Activated naive CD4-positive, alpha-beta T cell treated with anti-CD3 and anti-CD28 coated beads, Interleukin-2, amount 50 U/mL, for 72 hours (primary cell): ENCODE results near the gene MACO1. TPM values are rescaled to one million over a fixed set of nuclear protein-coding genes. Genes with fewer than 3 reads are reported as not detected.
"Not testable (repeated sequence)": the region's sequence is repeated elsewhere in the genome, so short reads cannot be mapped to it uniquely, and the experiment has no call there.

Experiments used
- ATAC-seq, 2 donors: fragments of 150-1000 bp; cut with Tn5 transposase; 2 replicates each; pipeline ENCODE4 v1.10.0; 2021; ENCODE audit warnings: mild to moderate bottlenecking in 2 of 2, moderate library complexity in 2 of 2
- DNase-seq, 2 donors: peaks; one replicate each; pipeline ENCODE4 v3.0.0; 2021 to 2022; ENCODE audit warnings: low spot score in 2 of 2
- H3K27ac Mint-ChIP-seq, 2 donors: one replicate each; pipeline ENCODE4 v1.8.0; 2022; ENCODE audit warnings: mild to moderate bottlenecking in 2 of 2, mixed read lengths in 2 of 2
- H3K36me3 Mint-ChIP-seq, 2 donors: one replicate each; pipeline ENCODE4 v1.8.0; 2022; ENCODE audit warnings: mixed read lengths in 2 of 2
- H3K9me3 Mint-ChIP-seq, 2 donors: one replicate each; pipeline ENCODE4 v1.8.0; 2022; ENCODE audit warnings: mixed read lengths in 2 of 2
- total RNA-seq, 2 donors: library from RNA; stranded (reverse); gene quantifications; one replicate each; pipeline ENCODE4 v1.2.3, GENCODE V29; 2022

The MACO1 gene
- 10 to 100 TPM; 14.3 to 19.7 TPM for total RNA-seq

- H3K36me3 Mint-ChIP-seq, result peaks cover 0 to 5% of the 10 kb centered on the region in 2 donors
- ATAC-seq (peak; percentile 91 to 92), DNase-seq (peak; percentile 97 to 99)
- peak within 1 kb of the TSS; percentile 99 to 100 for H3K27ac Mint-ChIP-seq
- no peaks in the 10 kb centered on the region for H3K9me3 Mint-ChIP-seq
Measured at GRCh38 chr1:25430073-25430966, at the start of gene MACO1. MACO1 (plus strand) TSS chr1:25430897; CDS start chr1:25431099, 202 bp downstream.

GRCh38 chr1:25382543-25382942 is 48.2 kb upstream of the MACO1 start:
- not testable (repeated sequence) for H3K27ac Mint-ChIP-seq, ATAC-seq

GRCh38 chr1:25383090-25383489 is 47.6 kb upstream of the MACO1 start:
- H3K9me3 Mint-ChIP-seq, result not testable (repeated sequence)

More at GRCh38 chr1:25382543-25382942, 48.2 kb upstream of the MACO1 start:
- DNase-seq, H3K9me3 Mint-ChIP-seq, H3K36me3 Mint-ChIP-seq: not testable (repeated sequence)

GRCh38 chr1:25383875-25384274 is 46.8 kb upstream of the MACO1 start:
- not testable (repeated sequence) for ATAC-seq, DNase-seq, H3K9me3 Mint-ChIP-seq, H3K36me3 Mint-ChIP-seq, H3K27ac Mint-ChIP-seq

More at GRCh38 chr1:25383090-25383489, 47.6 kb upstream of the MACO1 start:
- ATAC-seq, H3K27ac Mint-ChIP-seq, DNase-seq, H3K36me3 Mint-ChIP-seq: not testable (repeated sequence)

- H3K36me3 Mint-ChIP-seq, result not testable (repeated sequence)
Measured at GRCh38 chr1:25387096-25387495, 43.6 kb upstream of the MACO1 start.

GRCh38 chr1:25388691-25389090 is 42.0 kb upstream of the MACO1 start:
- ATAC-seq, DNase-seq, H3K9me3 Mint-ChIP-seq, H3K36me3 Mint-ChIP-seq, H3K27ac Mint-ChIP-seq: not testable (repeated sequence)

More at GRCh38 chr1:25387096-25387495, 43.6 kb upstream of the MACO1 start:
- H3K9me3 Mint-ChIP-seq, DNase-seq, H3K27ac Mint-ChIP-seq, ATAC-seq: not testable (repeated sequence)

GRCh38 chr1:25389721-25390120 is 41.0 kb upstream of the MACO1 start:
- not testable (repeated sequence) for H3K9me3 Mint-ChIP-seq, ATAC-seq, H3K36me3 Mint-ChIP-seq, DNase-seq, H3K27ac Mint-ChIP-seq

GRCh38 chr1:25392841-25393240 is 37.9 kb upstream of the MACO1 start:
- Mint-ChIP-seq H3K36me3 (no peaks in the 10 kb centered on the region), H3K27ac (no peak overlapping the region), H3K9me3 (no peaks in the 10 kb centered on the region)
- DNase-seq (no peak), ATAC-seq (no peak)

- not testable (repeated sequence) for H3K9me3 Mint-ChIP-seq, ATAC-seq, H3K36me3 Mint-ChIP-seq, H3K27ac Mint-ChIP-seq, DNase-seq
Measured at GRCh38 chr1:25397549-25397948, 33.1 kb upstream of the MACO1 start.

- H3K36me3 Mint-ChIP-seq, ATAC-seq, H3K9me3 Mint-ChIP-seq, H3K27ac Mint-ChIP-seq, DNase-seq: not testable (repeated sequence)
Measured at GRCh38 chr1:25398079-25398478, 32.6 kb upstream of the MACO1 start.

- not testable (repeated sequence) for H3K27ac Mint-ChIP-seq, H3K9me3 Mint-ChIP-seq, H3K36me3 Mint-ChIP-seq, DNase-seq
- peak; percentile 83 to 90 for ATAC-seq
Measured at GRCh38 chr1:25402947-25403803, 27.5 kb upstream of the MACO1 start.

GRCh38 chr1:25405731-25406305 is 24.9 kb upstream of the MACO1 start:
- not testable (repeated sequence) for H3K27ac Mint-ChIP-seq, H3K9me3 Mint-ChIP-seq, DNase-seq, ATAC-seq, H3K36me3 Mint-ChIP-seq

GRCh38 chr1:25409641-25410427 is 20.9 kb upstream of the MACO1 start:
- H3K9me3 Mint-ChIP-seq, DNase-seq, ATAC-seq, H3K36me3 Mint-ChIP-seq, H3K27ac Mint-ChIP-seq: not testable (repeated sequence)

- not testable (repeated sequence) for H3K27ac Mint-ChIP-seq, H3K36me3 Mint-ChIP-seq, ATAC-seq, DNase-seq, H3K9me3 Mint-ChIP-seq
Measured at GRCh38 chr1:25412872-25413623, 17.6 kb upstream of the MACO1 start.

GRCh38 chr1:25414157-25414556 is 16.5 kb upstream of the MACO1 start:
- H3K36me3 Mint-ChIP-seq, ATAC-seq, H3K27ac Mint-ChIP-seq, H3K9me3 Mint-ChIP-seq, DNase-seq: not testable (repeated sequence)
